ENCODE measurements around the gene PTPRC.

DNA sequence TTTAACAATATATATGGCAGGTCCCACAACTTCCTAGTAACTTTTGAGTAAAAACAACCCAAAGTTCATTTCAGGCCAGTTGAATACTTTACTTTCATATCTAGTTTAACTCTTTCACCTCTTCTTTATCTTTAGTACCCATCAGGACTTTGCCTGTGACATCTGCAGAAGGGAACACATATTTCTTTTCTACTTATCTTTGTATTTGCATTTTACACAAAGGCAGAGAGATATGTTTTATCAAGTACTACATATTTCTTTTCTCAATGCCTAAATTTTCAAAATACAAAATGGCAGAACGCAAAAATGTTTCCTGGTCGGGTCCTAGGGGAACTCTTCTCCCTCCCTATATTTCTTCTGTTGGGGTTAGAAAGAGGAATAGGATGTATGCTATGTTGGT lies 6.8 kb upstream of the PTPRC start:
- TF ChIP-seq, protein P1, sequence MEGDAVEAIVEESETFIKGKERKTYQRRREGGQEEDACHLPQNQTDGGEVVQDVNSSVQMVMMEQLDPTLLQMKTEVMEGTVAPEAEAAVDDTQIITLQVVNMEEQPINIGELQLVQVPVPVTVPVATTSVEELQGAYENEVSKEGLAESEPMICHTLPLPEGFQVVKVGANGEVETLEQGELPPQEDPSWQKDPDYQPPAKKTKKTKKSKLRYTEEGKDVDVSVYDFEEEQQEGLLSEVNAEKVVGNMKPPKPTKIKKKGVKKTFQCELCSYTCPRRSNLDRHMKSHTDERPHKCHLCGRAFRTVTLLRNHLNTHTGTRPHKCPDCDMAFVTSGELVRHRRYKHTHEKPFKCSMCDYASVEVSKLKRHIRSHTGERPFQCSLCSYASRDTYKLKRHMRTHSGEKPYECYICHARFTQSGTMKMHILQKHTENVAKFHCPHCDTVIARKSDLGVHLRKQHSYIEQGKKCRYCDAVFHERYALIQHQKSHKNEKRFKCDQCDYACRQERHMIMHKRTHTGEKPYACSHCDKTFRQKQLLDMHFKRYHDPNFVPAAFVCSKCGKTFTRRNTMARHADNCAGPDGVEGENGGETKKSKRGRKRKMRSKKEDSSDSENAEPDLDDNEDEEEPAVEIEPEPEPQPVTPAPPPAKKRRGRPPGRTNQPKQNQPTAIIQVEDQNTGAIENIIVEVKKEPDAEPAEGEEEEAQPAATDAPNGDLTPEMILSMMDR (IDR thresholded peaks at IDR 0.05; ENCODE audit: extremely low read depth in 1 of 2, insufficient read depth in 1 of 2, low read depth in 1 of 2, low read length in 2 of 2): no peak
- TF ChIP-seq, protein P2, sequence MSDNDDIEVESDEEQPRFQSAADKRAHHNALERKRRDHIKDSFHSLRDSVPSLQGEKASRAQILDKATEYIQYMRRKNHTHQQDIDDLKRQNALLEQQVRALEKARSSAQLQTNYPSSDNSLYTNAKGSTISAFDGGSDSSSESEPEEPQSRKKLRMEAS (IDR thresholded peaks at IDR 0.05; ENCODE audit: insufficient read depth, insufficient read length): no peak
- TF ChIP-seq POLR2A (IDR thresholded peaks at IDR 0.05; ENCODE audit: low read depth, low read length): no peak
